IPS DF 6.9 (cell line): ENCODE results near the gene SPAST.
A peak's percentile ranks its signal among the peaks of the same experiment; 100 is the strongest.
"Not testable (repeated sequence)": the region's sequence is repeated elsewhere in the genome, so short reads cannot be mapped to it uniquely, and the experiment has no call there.

ENCODE experiments used
- DNase-seq: peaks from one replicate; pipeline ENCODE4 v3.0.0-alpha.2; 2013; ENCODE audit warnings: low read depth, low spot score
- H3K27ac ChIP-seq: one replicate; pipeline ENCODE4 v1.5.1; 2013; ENCODE audit warnings: low read length, control low read depth
- H3K27me3 ChIP-seq: 2 replicates; pipeline ENCODE4 v1.6.1; 2013; ENCODE audit warnings: mild to moderate bottlenecking, low read length; ENCODE audit not compliant: control insufficient read depth, insufficient read depth
- H3K36me3 ChIP-seq: 2 replicates; pipeline ENCODE4 v1.6.1; 2013; ENCODE audit warnings: low read length; ENCODE audit not compliant: control insufficient read depth, insufficient read depth
- H3K4me1 ChIP-seq: 2 replicates; pipeline ENCODE4 v1.6.1; 2013; ENCODE audit warnings: low read length; ENCODE audit not compliant: control insufficient read depth, insufficient read depth
- H3K4me3 ChIP-seq: 2 replicates; pipeline ENCODE4 v1.5.1; 2013; ENCODE audit warnings: mild to moderate bottlenecking, low read length
- H3K9me3 ChIP-seq: 2 replicates; pipeline ENCODE4 v1.6.1; 2013; ENCODE audit warnings: low read length, inconsistent platforms; ENCODE audit not compliant: control insufficient read depth, insufficient read depth
- WGBS: extraction: QIAGEN DNeasy Blood & Tissue Kit; methylation state at CpG from one replicate; pipeline ENCODE4 v1.1.7; 2013; ENCODE audit warnings: mixed read lengths, missing lambda C conversion rate; ENCODE audit not compliant: insufficient read length, insufficient coverage; 5-methylcytosine and 5-hydroxymethylcytosine counted together

The SPAST gene

DNA sequence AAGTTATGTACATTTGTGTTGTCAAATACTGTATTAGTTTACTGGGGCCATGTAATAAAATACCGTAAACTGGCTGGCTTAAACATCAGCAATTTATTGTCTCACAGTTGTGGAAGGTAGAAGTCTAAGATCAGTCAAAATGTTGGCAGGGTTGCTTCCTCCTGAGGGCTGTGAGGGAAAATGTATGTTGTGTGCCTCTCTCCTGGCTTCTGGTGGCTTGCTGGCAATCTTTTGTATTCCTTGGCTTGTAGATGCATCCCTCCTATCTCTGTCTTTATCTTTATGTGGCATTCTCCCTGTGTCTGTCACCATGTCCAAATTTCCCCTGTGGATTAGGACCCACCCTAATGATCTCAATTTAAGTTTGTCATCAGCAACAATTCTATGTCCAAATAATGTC lies 65.3 kb downstream of the SPAST start:
- WGBS, result no CpG with 5 or more reads among the region's 1 CpG
- no peak for DNase-seq
- Histone ChIP-seq H3K36me3 (no peaks in the 10 kb centered on the region), H3K27me3 (no peaks in the 10 kb centered on the region), H3K4me3 (no peak overlapping the region), H3K9me3 (no peaks in the 10 kb centered on the region), H3K27ac (no peak overlapping the region), H3K4me1 (no peaks in the 10 kb centered on the region)

DNA sequence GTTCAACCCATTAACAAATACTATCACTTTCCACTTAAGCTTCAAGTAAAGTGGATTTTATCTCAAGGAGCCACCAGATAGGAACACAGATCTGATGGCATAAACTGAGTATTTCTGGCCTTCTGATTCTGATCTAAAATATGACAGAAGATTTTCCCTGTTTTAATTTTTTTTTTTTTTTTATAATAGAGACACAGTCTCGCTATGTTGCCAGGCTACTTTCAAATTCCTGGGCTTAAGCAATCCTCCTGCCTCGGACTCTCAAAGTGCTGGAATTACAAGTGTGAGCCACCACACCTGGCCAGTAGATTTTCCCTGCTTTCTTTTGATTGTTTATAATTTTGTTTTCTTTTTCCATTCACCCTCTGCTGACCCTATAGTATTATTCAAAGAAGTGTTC lies 65.7 kb downstream of the SPAST start:
- Histone ChIP-seq H3K4me3 (no peak overlapping the region), H3K4me1 (no peaks in the 10 kb centered on the region), H3K27me3 (no peaks in the 10 kb centered on the region), H3K27ac (no peak overlapping the region), H3K36me3 (no peaks in the 10 kb centered on the region), H3K9me3 (no peaks in the 10 kb centered on the region)
- no CpG with 5 or more reads among the region's 2 CpGs for WGBS
- no peak for DNase-seq

DNA sequence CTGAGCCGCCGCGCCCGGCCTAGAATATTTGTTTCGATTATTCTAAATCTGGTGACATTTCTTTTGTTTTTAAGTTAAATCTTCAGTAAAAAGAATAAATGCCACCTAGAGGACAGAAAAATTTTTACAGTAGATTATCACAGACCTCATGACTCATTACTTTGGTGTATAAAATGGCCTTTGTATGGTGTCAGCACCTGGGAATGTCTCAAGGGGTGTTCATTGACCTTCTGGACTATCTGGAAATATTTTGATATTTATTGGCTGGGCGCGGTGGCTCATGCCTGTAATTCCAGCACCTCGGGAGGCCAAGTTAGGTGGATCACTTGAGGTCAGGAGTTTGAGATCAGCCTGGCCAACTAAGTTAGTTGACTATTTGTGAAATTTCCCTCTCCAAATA lies 72.1 kb downstream of the SPAST start:
- no peak overlapping the region for H3K27ac ChIP-seq
- H3K4me1 ChIP-seq, result no peaks in the 10 kb centered on the region
- no CpG with 5 or more reads among the region's 8 CpGs for WGBS
- H3K36me3 ChIP-seq, result no peaks in the 10 kb centered on the region
- H3K9me3 ChIP-seq, result no peaks in the 10 kb centered on the region
- no peak for DNase-seq
- no peak overlapping the region for H3K4me3 ChIP-seq
- no peaks in the 10 kb centered on the region for H3K27me3 ChIP-seq

DNA sequence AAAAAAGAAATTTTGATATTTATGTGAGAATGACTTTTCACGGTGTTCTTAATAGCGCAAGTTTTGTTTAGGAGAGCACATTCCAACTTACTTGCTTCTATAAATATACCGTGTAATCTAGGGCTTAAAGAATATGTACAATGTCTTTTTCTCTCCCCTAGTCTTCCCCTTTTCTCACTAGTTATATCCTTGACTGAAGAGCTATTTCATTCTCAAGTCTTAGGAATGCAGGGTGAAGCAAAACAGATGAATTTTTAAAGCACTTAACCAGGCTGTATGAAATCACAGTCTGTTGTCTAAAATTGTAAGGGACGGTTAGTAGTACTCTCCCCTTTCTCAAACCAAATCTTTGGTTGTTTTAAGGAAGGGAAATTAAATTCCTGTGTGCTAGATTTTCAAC lies 72.7 kb downstream of the SPAST start:
- DNase-seq, result no peak
- H3K9me3 ChIP-seq, result no peaks in the 10 kb centered on the region
- no peak overlapping the region for H3K27ac ChIP-seq
- WGBS, result no CpG with 5 or more reads among the region's 4 CpGs
- H3K36me3 ChIP-seq, result no peaks in the 10 kb centered on the region
- H3K27me3 ChIP-seq, result no peaks in the 10 kb centered on the region
- no peak overlapping the region for H3K4me3 ChIP-seq
- no peaks in the 10 kb centered on the region for H3K4me1 ChIP-seq

DNA sequence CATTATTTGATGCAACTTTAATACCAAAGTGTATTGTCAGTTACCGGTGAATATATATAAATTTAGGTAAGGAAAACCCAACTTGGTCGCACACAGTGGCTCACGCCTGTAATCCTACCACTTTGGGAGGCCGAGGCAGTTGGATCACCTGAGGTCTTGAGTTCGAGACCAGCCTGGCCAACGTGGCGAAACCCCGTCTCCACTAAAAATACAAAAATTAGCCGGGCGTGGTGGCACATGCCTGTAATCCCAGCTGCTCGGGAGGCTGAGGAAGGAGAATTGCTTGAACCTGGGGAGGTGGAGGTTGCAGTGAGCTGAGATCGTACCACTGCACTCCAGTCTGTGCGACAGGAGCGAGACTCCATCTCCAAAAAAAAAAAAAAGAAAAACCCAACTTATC lies 88.2 kb downstream of the SPAST start:
- not testable (repeated sequence) for H3K36me3 ChIP-seq, DNase-seq, H3K4me3 ChIP-seq, H3K27ac ChIP-seq, H3K9me3 ChIP-seq, H3K27me3 ChIP-seq, H3K4me1 ChIP-seq
- no CpG with 5 or more reads among the region's 14 CpGs for WGBS

DNA sequence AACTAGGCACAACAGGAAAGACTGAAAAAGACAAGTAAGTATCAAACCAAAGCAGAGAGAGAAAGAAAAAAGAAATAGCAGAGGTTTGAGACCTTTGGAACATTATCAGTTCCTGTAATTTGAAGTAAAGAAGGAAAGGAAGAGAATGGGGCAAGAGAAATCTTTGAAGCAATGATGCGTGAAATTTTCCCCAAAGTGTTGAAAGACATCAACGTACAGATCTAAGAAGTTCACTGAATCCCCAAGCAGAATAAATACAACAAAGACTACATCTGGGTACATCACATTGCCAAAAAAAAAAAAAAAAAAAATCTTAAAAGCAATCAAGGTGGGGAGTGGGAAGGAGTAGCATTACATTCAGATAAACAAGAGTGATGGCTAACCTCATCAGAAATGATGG lies 96.3 kb downstream of the SPAST start:
- WGBS, result no CpG with 5 or more reads among the region's 2 CpGs
- H3K36me3 ChIP-seq, result no peaks in the 10 kb centered on the region
- H3K27ac ChIP-seq, result no peak overlapping the region
- no peaks in the 10 kb centered on the region for H3K9me3 ChIP-seq
- H3K27me3 ChIP-seq, result no peaks in the 10 kb centered on the region
- no peak for DNase-seq
- no peak overlapping the region for H3K4me3 ChIP-seq
- H3K4me1 ChIP-seq, result no peaks in the 10 kb centered on the region

DNA sequence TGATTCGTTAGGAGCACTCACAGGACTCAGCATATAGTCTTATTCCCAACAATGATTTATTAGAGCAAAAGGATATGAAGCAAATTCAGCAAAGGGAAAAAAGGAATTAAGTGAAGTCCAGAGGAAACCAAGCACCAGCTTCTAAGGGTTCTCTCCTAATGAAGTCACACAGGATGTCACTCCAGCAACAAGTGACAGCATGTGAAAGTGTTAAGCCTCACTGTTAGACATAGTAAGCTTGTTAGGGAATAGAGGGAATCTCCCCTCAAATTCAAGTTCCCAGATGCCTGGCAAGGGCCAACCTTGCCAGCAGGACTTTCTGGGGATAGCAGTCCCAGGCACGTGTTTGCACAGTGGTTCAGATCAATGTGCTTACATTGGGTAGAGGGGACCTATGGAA lies 97.9 kb downstream of the SPAST start:
- no peaks in the 10 kb centered on the region for H3K36me3 ChIP-seq
- no peak overlapping the region for H3K4me3 ChIP-seq
- H3K27me3 ChIP-seq, result no peaks in the 10 kb centered on the region
- DNase-seq, result no peak
- WGBS, result no CpG with 5 or more reads among the region's 2 CpGs
- H3K9me3 ChIP-seq, result no peaks in the 10 kb centered on the region
- H3K27ac ChIP-seq, result no peak overlapping the region
- H3K4me1 ChIP-seq, result no peaks in the 10 kb centered on the region

DNA sequence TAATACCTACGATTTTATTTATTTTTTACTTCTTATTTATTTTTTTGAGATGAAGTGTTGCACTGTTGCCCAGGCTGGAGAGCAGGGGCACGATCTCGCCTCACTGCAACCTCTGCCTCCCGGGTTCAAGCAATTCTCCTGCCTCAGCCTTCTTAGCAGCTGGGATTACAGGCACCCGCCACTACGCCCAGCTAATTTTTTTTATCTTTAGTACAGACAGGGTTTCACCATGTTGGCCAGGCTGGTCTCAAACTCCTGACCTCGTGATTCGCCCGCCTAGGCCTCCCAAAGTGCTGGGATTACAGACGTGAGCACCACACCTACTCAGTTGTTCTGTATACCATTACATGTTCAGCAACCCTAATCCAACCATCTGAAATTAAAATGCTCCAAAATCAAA lies 100.9 kb downstream of the SPAST start:
- not testable (repeated sequence) for H3K9me3 ChIP-seq, H3K27me3 ChIP-seq, H3K27ac ChIP-seq, H3K36me3 ChIP-seq, H3K4me1 ChIP-seq, H3K4me3 ChIP-seq, DNase-seq
- no CpG with 5 or more reads among the region's 10 CpGs for WGBS

DNA sequence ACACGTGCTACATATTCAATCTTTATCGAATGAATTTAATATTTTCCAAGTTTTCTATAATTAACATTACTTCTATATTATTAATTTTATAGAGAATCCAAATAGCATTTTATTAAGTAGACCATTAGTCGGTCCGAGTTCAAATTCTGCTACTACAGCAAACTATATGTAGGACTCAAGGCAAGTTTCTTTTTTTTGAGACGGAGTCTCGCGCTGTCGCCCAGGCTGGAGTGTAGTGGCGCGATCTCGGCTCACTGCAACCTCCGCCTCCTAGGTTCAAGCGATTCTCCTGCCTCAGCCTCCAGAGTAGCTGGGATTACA lies 101.6 kb downstream of the SPAST start:
- peak overlapping the region; percentile 84; the same call in 1 of the 2 replicates for H3K4me3 ChIP-seq
- no CpG with 5 or more reads among the region's 13 CpGs for WGBS
- H3K36me3 ChIP-seq, H3K27ac ChIP-seq, H3K4me1 ChIP-seq, H3K27me3 ChIP-seq, H3K9me3 ChIP-seq, DNase-seq: not testable (repeated sequence)

DNA sequence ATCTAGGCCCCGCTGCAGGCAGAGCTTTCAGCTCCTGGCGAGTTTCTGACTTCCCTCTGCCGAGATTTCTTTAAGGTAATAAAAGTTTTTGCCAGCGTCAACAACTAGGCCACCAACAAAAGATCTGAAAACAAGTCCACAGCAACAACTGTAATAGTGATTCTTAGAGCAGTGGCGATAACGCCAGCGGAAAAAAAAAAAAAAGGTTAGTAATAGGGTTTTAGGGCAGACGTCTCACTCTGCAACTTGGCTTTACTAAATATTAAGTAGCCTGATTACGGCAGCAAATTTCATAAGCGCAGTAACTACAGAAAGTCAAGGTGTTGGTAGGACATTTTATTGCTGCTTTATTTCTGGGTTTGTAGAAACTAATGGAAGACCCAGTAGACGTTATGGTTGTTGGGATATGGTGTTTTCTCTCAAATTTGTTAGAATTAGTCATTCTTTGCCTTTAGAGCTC lies 102.8 kb downstream of the SPAST start:
- no peaks in the 10 kb centered on the region for H3K36me3 ChIP-seq
- H3K9me3 ChIP-seq, result no peaks in the 10 kb centered on the region
- no peak overlapping the region for H3K27ac ChIP-seq
- no peak for DNase-seq
- H3K27me3 ChIP-seq, result no peaks in the 10 kb centered on the region
- peak overlapping the region; percentile 84 for H3K4me3 ChIP-seq
- no peaks in the 10 kb centered on the region for H3K4me1 ChIP-seq
- WGBS, result no CpG with 5 or more reads among the region's 11 CpGs

DNA sequence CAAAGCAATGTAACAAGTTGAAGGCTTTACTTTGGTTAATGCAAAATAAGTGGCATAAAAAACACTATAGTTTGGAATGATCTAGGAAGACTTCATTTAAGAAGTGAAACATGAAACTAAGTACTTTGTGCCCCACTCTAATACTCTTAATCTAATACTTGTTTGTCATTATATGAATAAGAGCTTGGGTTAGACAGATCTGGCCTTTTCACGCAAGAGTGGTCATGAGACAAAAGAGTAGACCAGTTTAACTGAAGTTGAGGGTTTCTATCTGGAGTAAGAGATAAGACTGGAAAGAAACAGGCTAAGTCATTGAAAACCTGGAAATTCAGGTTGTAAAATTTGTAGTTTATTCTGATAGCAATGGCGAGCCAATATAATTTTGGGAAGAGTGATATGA lies 105.2 kb downstream of the SPAST start:
- no CpG with 5 or more reads among the region's 2 CpGs for WGBS
- H3K27me3 ChIP-seq, result no peaks in the 10 kb centered on the region
- DNase-seq, result no peak
- H3K27ac ChIP-seq, result no peak overlapping the region
- no peaks in the 10 kb centered on the region for H3K9me3 ChIP-seq
- no peaks in the 10 kb centered on the region for H3K36me3 ChIP-seq
- H3K4me3 ChIP-seq, result no peak overlapping the region
- H3K4me1 ChIP-seq, result no peaks in the 10 kb centered on the region
